SK-N-MC (cell line): Measurements from ENCODE around the gene CIROP.

Experiments used
- DNase-seq: peaks from one replicate; pipeline ENCODE4 v3.0.0-alpha.2; 2011; ENCODE audit warnings: low read depth, low spot score
- H3K27ac ChIP-seq: fragments of 200-600 bp; sonication (generic); 2 replicates; pipeline ENCODE4 v1.5.1; 2016; ENCODE audit warnings: mixed run types
- H3K36me3 ChIP-seq: fragments of 200-600 bp; sonication (generic); 2 replicates; pipeline ENCODE4 v1.6.1; 2017; ENCODE audit warnings: antibody characterized with exemption, low read length, mixed read lengths; ENCODE audit not compliant: insufficient read depth
- H3K4me3 ChIP-seq: fragments of 200-600 bp; sonication (generic); 2 replicates; pipeline ENCODE4 v1.5.1; 2016
- H3K9ac ChIP-seq: fragments of 200-600 bp; sonication (generic); 2 replicates; pipeline ENCODE4 v1.8.0; 2017; ENCODE audit warnings: mixed run types, mixed read lengths; ENCODE audit not compliant: insufficient read length
- H3K9me3 ChIP-seq: fragments of 200-600 bp; sonication (generic); 2 replicates; pipeline ENCODE4 v1.6.1; 2017; ENCODE audit warnings: low read depth, mild to moderate bottlenecking, antibody characterized with exemption, low read length, moderate library complexity, mixed read lengths
- EZH2 ChIP-seq: fragments of 200-600 bp; sonication (generic); IDR thresholded peaks from one replicate; pipeline ENCODE4 v1.6.1; 2017; ENCODE audit warnings: antibody characterized with exemption
- FOXP2 ChIP-seq: optimal IDR thresholded peaks from 2 replicates; pipeline ENCODE3; 2011; ENCODE audit warnings: mild to moderate bottlenecking, moderate library complexity; ENCODE audit not compliant: insufficient read depth; ENCODE audit errors: extremely low read length, control extremely low read depth
- POLR2AphosphoS5 ChIP-seq: IDR thresholded peaks from 2 replicates; pipeline ENCODE4 v1.6.1; 2012; ENCODE audit warnings: mild to moderate bottlenecking, low read depth, low read length, borderline replicate concordance

CIROP gene

DNA sequence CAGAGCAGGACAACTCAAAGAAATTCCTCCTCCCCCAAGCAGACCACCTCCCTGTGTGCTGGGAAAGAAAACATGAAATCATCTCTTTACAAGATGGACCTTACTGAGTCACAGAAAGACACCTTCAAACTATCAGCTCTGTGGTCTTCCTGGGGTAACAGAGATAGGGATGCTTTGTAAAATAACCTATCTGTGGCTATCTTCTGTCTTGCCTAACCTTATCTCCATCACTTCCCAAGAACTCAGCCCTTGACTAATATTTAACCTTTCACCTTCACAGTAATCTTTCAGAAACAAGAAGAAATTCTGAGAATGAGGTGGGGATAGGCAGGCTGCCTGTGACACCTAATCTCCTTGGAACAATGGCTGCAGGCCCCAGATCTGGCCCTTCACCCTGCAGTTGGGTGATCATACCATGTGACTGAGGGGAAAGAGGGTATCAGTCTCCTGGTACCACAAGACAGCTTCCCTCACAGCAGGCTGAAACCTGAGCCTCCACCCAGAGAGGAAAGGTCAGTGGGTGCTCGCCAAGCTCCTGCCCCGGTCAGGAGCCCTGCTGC lies 41.6 kb upstream of the CIROP start:
- H3K9me3 ChIP-seq: no peaks in the 10 kb centered on the region
- H3K27ac ChIP-seq: peak overlapping the region; percentile 64; the same call in 1 of the 2 replicates
- peaks cover 33% of the 10 kb centered on the region for H3K36me3 ChIP-seq
- no peak overlapping the region for H3K4me3 ChIP-seq
- no peak for DNase-seq
- no peak for TF ChIP-seq EZH2
- TF ChIP-seq POLR2AphosphoS5: no peak
- no peak for TF ChIP-seq FOXP2
- no peak overlapping the region for H3K9ac ChIP-seq

DNA sequence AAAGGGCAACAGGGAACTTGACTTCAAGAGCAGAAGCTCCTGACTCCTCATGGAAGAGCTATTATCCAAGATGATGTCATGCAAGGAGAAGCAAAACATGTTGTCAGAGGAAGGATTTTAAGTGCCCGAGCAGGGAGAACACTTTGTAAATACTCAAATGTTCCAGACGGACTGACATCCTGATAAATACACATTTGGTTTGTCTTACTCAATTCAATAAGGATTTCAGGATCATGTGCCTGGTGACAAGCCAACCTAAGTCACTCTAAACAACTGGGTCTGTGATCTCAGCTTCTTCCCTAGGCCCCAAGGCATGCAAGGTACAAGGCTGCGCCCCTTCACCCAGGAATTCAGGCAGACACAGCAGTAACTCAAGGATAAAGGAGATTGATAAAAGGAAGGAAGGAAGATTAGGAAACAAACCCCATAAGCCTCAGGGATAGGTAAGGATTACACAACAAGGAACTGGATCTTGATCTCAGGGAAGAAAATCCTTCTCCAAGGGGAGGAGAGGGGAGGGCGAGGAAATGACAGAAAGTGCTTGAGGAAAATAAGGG lies 41.1 kb upstream of the CIROP start:
- no peaks in the 10 kb centered on the region for H3K9me3 ChIP-seq
- peaks cover 30% of the 10 kb centered on the region for H3K36me3 ChIP-seq
- H3K27ac ChIP-seq: peak overlapping the region; percentile 64
- no peak overlapping the region for H3K9ac ChIP-seq
- no peak for DNase-seq
- TF ChIP-seq FOXP2: no peak
- TF ChIP-seq POLR2AphosphoS5: no peak
- no peak for TF ChIP-seq EZH2
- H3K4me3 ChIP-seq: no peak overlapping the region

GRCh38 chr14:23143911-23144310 lies 39.1 kb upstream of the CIROP start:
- Histone ChIP-seq H3K27ac (peak overlapping the region; percentile 100), H3K4me3 (no peak overlapping the region; the same call in 1 of the 2 replicates), H3K9ac (no peak overlapping the region), H3K36me3 (peaks cover 37% of the 10 kb centered on the region), H3K9me3 (no peaks in the 10 kb centered on the region)
- no peak for TF ChIP-seq EZH2
- TF ChIP-seq POLR2AphosphoS5: no peak
- TF ChIP-seq FOXP2: no peak
- DNase-seq: no peak

DNA sequence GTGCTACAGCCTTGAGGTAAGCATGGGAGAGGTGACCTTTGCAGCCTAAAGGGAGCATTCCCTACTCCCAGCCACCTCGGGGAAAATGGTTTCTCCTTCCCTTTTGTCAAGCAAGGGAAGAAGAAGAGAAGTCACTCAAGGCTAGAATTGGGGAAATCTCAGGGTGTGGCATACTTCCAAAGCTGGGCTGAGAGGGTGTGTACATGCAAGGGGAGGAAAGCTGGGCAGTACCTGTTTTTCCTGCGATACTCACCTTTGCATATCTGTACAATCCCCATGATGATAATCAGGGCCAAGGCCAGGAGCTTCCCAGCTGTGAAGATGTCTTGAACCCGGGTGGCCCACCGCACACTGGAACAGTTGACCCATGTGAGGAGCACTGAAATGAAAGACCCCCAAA lies 38.0 kb upstream of the CIROP start:
- peak overlapping the region; percentile 70; the same call in 1 of the 2 replicates for H3K4me3 ChIP-seq
- no peaks in the 10 kb centered on the region for H3K9me3 ChIP-seq
- no peak for TF ChIP-seq POLR2AphosphoS5
- TF ChIP-seq FOXP2: no peak
- TF ChIP-seq EZH2: no peak
- H3K36me3 ChIP-seq: peaks cover 38% of the 10 kb centered on the region
- H3K9ac ChIP-seq: no peak overlapping the region
- peak overlapping the region; percentile 100 for H3K27ac ChIP-seq
- no peak for DNase-seq

- peak overlapping the region; percentile 70 for H3K4me3 ChIP-seq
- peak overlapping the region; percentile 65 for H3K9ac ChIP-seq
- H3K27ac ChIP-seq: peak overlapping the region; percentile 100
- H3K9me3 ChIP-seq: no peaks in the 10 kb centered on the region
- no peak for TF ChIP-seq FOXP2
- TF ChIP-seq POLR2AphosphoS5: peak; percentile 32; the same call in 1 of the 2 replicates
- no peak for TF ChIP-seq EZH2
- H3K36me3 ChIP-seq: peaks cover 39% of the 10 kb centered on the region
- DNase-seq: peak; percentile 84
Measured at GRCh38 chr14:23141706-23142444, 37.1 kb upstream of the CIROP start.

DNA sequence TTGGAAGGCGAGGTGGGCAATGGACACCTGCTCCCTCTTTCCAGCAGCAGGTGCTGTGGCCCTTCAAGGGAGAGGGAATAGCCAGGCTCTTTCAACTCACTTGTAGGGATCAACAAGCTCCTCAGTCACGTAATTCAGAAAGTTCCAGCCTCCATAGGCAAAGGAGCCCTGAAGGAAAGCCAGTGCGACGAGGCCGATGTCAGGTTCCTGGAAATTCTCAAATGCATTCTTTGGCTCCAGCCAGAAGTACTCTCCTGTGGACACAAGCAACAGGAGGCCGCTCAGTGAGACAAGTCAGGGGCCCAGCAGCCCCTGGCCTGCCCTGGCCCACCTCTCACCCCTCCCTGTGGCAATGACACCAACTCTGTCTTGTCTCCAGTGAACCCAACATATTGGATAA lies 35.6 kb upstream of the CIROP start:
- no peaks in the 10 kb centered on the region for H3K9me3 ChIP-seq
- H3K9ac ChIP-seq: no peak overlapping the region
- no peak overlapping the region for H3K4me3 ChIP-seq
- no peak for DNase-seq
- H3K27ac ChIP-seq: 0 out of 2 replicates have a peak overlapping the region, but pooled peaks have one; percentile 100
- TF ChIP-seq EZH2 (no peak), FOXP2 (no peak), POLR2AphosphoS5 (no peak)
- peaks cover 48% of the 10 kb centered on the region for H3K36me3 ChIP-seq

GRCh38 chr14:23139874-23140273 lies 35.1 kb upstream of the CIROP start:
- Histone ChIP-seq H3K36me3 (peaks cover 48% of the 10 kb centered on the region), H3K27ac (no peak overlapping the region), H3K4me3 (no peak overlapping the region), H3K9ac (no peak overlapping the region), H3K9me3 (no peaks in the 10 kb centered on the region)
- DNase-seq: no peak
- TF ChIP-seq EZH2: no peak
- no peak for TF ChIP-seq POLR2AphosphoS5
- TF ChIP-seq FOXP2: no peak

- H3K27ac ChIP-seq: no peak overlapping the region
- TF ChIP-seq EZH2: no peak
- no peak for TF ChIP-seq FOXP2
- no peak for TF ChIP-seq POLR2AphosphoS5
- H3K9me3 ChIP-seq: no peaks in the 10 kb centered on the region
- DNase-seq: no peak
- no peak overlapping the region for H3K4me3 ChIP-seq
- H3K9ac ChIP-seq: no peak overlapping the region
- H3K36me3 ChIP-seq: peaks cover 48% of the 10 kb centered on the region
Measured at GRCh38 chr14:23137813-23138535, 33.2 kb upstream of the CIROP start.
